HepG2 (cell line): ENCODE data around the gene NR2F6. TPM values are rescaled to one million over a fixed set of nuclear protein-coding genes. Genes with fewer than 3 reads are reported as not detected.

ENCODE experiments used
- CREB3 ChIP-seq: sonication (generic); formaldehyde crosslinking; IDR thresholded peaks from 2 replicates; pipeline ENCODE4 v1.5.0; 2020; ENCODE audit warnings: missing genetic modification reagents
- EEA1 ChIP-seq: sonication (generic); formaldehyde crosslinking; IDR thresholded peaks from 2 replicates; pipeline ENCODE4 v1.5.1; 2020; ENCODE audit warnings: mild to moderate bottlenecking, missing genetic modification reagents, borderline replicate concordance
- ETV5 ChIP-seq: IDR thresholded peaks from 2 replicates; pipeline ENCODE4 v1.6.1; 2018; ENCODE audit warnings: missing biosample characterization, missing genetic modification reagents, inconsistent platforms, borderline replicate concordance
- FOSL2 ChIP-seq: sonication (generic); formaldehyde crosslinking; IDR thresholded peaks from 2 replicates; pipeline ENCODE4 v1.4.0; 2020; ENCODE audit warnings: missing genetic modification reagents
- MIER3 ChIP-seq: IDR thresholded peaks from 2 replicates; pipeline ENCODE4 v1.6.1; 2016; ENCODE audit warnings: missing compliant biosample characterization, borderline replicate concordance
- NR1H2 ChIP-seq: sonication (generic); formaldehyde crosslinking; IDR thresholded peaks from 2 replicates; pipeline ENCODE4 v1.8.1; 2022; ENCODE audit warnings: low read depth, missing genetic modification reagents, borderline replicate concordance
- NRL ChIP-seq: sonication (generic); formaldehyde crosslinking; IDR thresholded peaks from 2 replicates; pipeline ENCODE4 v1.5.0; 2020; ENCODE audit warnings: missing genetic modification reagents, mild to moderate bottlenecking, moderate library complexity, borderline replicate concordance
- PRDM15 ChIP-seq: sonication (generic); formaldehyde crosslinking; IDR thresholded peaks from 2 replicates; pipeline ENCODE4 v1.4.0; 2020; ENCODE audit warnings: missing genetic modification reagents
- PRDM4 ChIP-seq: sonication (generic); formaldehyde crosslinking; IDR thresholded peaks from 2 replicates; pipeline ENCODE4 v1.9.0; 2021; ENCODE audit warnings: missing genetic modification reagents, borderline replicate concordance
- SOX5 ChIP-seq: IDR thresholded peaks from 2 replicates; pipeline ENCODE4 v1.6.1; 2016; ENCODE audit warnings: borderline replicate concordance
- ZBTB7B ChIP-seq: sonication (generic); formaldehyde crosslinking; IDR thresholded peaks from 2 replicates; pipeline ENCODE4 v1.4.0; 2020; ENCODE audit warnings: missing genetic modification reagents
- ZMYM3 ChIP-seq: sonication (generic); formaldehyde crosslinking; IDR thresholded peaks from 2 replicates; pipeline ENCODE4 v1.5.1; 2020; ENCODE audit warnings: mild to moderate bottlenecking, missing genetic modification reagents
- ZNF143 ChIP-seq: sonication (generic); formaldehyde crosslinking; IDR thresholded peaks from 2 replicates; pipeline ENCODE4 v1.4.0; 2020; ENCODE audit warnings: missing genetic modification reagents
- ZNF20 ChIP-seq: sonication (generic); formaldehyde crosslinking; IDR thresholded peaks from 2 replicates; pipeline ENCODE4 v1.4.0; 2020; ENCODE audit warnings: mild to moderate bottlenecking, moderate library complexity, missing genetic modification reagents
- ZNF280D ChIP-seq: sonication (generic); formaldehyde crosslinking; IDR thresholded peaks from 2 replicates; pipeline ENCODE4 v1.5.1; 2020; ENCODE audit warnings: mild to moderate bottlenecking, missing genetic modification reagents
- ZNF550 ChIP-seq: sonication (generic); formaldehyde crosslinking; IDR thresholded peaks from 2 replicates; pipeline ENCODE4 v1.4.0; 2020; ENCODE audit warnings: mild to moderate bottlenecking, missing genetic modification reagents, borderline replicate concordance
- ZNF556 ChIP-seq: sonication (generic); formaldehyde crosslinking; IDR thresholded peaks from 2 replicates; pipeline ENCODE4 v1.4.0; 2020; ENCODE audit warnings: mild to moderate bottlenecking, missing genetic modification reagents, borderline replicate concordance
- ZNF629 ChIP-seq: sonication (generic); formaldehyde crosslinking; conservative IDR thresholded peaks from 2 replicates; pipeline ENCODE4 v1.5.0; 2020; ENCODE audit warnings: missing genetic modification reagents
- ZSCAN25 ChIP-seq: sonication (generic); formaldehyde crosslinking; IDR thresholded peaks from 2 replicates; pipeline ENCODE4 v1.8.0; 2022; ENCODE audit warnings: mild to moderate bottlenecking, missing genetic modification reagents
- polyA plus RNA-seq, 8 experiments: library from polyadenylated mRNA; depleted of rRNA in 3 of 8; stranded (reverse) in 7 of 8; unstranded in 1 of 8; fragments of >200 nt; fragmentation: Illumina TruSeq in 4 of 8; extraction: Trizol in 4 of 8; gene quantifications; 2 replicates each; pipeline versions ENCODE4 v1.2.1 to v1.2.3, GENCODE V29; 2011 to 2016; ENCODE audit warnings: low read depth in 4 of 8, missing spikeins in 1 of 8, mixed read lengths in 1 of 8; ENCODE audit not compliant: insufficient read depth in 1 of 8
- total RNA-seq, 5 experiments: library from RNA; depleted of rRNA; stranded (reverse); fragments of >200 nt; fragmentation: Illumina TruSeq; extraction: Trizol; gene quantifications; 2 replicates each; pipeline ENCODE4 v1.2.3, GENCODE V29; 2016; ENCODE audit warnings: low read depth in 1 of 5

Gene NR2F6
- total and polyA plus RNA-seq, 2 of the 13 experiments (the other 11 are each of a cell fraction or from before 2014, with no cell fraction given), result 30.9 to 72.4 TPM

GRCh38 chr19:17243830-17244617, 1.7 kb downstream of the NR2F6 start (continued):
- TF ChIP-seq CREB3, result no peak
- TF ChIP-seq ZNF20 (CRISPR knock-in tag), result no peak
- peak; percentile 66; the same call in 1 of the 2 replicates for TF ChIP-seq ETV5
- 0 out of 2 replicates have a peak, but pooled peaks have one; percentile 15 for TF ChIP-seq NR1H2 (CRISPR knock-in tag)
- peak; percentile 24; the same call in 1 of the 2 replicates for TF ChIP-seq ZNF629 (CRISPR knock-in tag)
- TF ChIP-seq PRDM15 (CRISPR knock-in tag), result 0 out of 2 replicates have a peak, but pooled peaks have one; percentile 65
- no peak for TF ChIP-seq NRL
- peak; percentile 41 for TF ChIP-seq FOSL2 (CRISPR knock-in tag)
- peak; percentile 71; the same call in 1 of the 2 replicates for TF ChIP-seq ZNF280D (CRISPR knock-in tag)
- TF ChIP-seq MIER3 (CRISPR knock-in tag), result peak; percentile 68; the same call in 1 of the 2 replicates
- TF ChIP-seq PRDM4 (CRISPR knock-in tag), result no peak
- peak; percentile 94 for TF ChIP-seq ZMYM3 (CRISPR knock-in tag)
- peak; percentile 45; the same call in 1 of the 2 replicates for TF ChIP-seq ZNF143 (CRISPR knock-in tag)
- no peak; the same call in 1 of the 2 replicates for TF ChIP-seq ZNF556 (CRISPR knock-in tag)
- TF ChIP-seq ZSCAN25 (CRISPR knock-in tag), result no peak
- no peak for TF ChIP-seq EEA1 (CRISPR knock-in tag)
- peak; percentile 82; the same call in 1 of the 2 replicates for TF ChIP-seq ZBTB7B
- peak; percentile 85 for TF ChIP-seq SOX5
- no peak for TF ChIP-seq ZNF550 (CRISPR knock-in tag)
